Stimulated activated CD8-positive, alpha-beta memory T cell treated with anti-CD3 and anti-CD28 coated beads, Interleukin-2, amount 100 ng/mL, for 1 hour (primary cell): ENCODE data around the gene P3H3.

Experiments
- DNase-seq, 2 donors: peaks; one replicate each; pipeline ENCODE4 v3.0.0-alpha.2; 2020; ENCODE audit warnings: low read depth in 2 of 2

Gene P3H3

DNA sequence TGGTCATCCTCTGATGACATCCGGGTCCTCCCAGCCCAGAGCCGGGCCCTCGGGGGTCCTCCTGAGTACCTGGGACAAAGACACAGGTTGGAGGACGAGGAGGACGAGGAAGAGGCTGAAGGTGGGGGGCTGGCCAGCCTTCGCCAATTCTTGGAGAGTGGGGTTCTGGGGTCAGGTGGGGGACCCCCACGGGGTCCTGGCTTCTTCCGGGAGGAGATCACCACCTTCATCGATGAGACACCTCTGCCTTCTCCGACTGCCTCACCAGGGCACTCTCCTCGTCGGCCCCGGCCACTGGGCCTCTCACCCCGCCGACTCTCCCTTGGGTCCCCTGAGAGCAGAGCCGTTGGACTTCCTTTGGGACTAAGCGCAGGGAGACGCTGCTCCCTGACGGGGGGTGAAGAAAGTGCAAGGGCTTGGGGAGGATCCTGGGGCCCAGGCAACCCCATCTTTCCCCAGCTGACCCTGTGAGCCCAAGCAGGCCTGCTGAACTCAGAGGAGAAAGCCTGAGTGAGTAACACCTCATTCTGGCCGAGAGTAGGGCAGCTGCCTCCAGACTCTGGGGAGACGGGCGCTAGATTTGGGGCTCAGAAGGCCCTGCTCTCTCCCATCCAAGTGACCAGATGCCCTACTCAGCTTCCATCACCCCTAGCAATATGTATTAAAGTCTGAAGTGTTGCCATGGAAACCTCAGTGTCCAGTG lies 1.3 kb upstream of the P3H3 start:
- no peak for DNase-seq

DNA sequence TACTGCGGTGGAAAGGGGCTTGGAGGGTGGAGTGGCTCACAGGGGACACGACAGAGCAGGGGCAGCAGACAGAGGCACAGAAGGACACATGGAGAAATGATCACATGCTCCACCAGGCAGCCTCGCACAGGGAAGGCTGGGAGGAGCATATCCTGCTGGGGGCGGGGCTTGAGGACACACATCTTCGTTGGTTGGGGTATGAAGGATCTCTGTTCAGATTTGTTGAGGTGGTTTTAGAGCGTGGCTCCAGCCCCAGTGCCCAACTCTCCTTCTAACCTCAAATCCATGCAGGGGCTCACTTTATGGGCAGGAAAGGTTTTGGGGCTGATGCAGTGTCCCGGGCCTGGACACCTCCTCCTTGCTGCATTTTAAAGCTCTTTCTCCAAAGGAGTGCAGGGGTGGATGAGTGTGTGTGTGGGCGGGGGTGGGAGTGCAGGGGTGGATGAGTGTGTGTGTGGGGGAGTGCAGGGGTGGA lies 733 bp upstream of the P3H3 start:
- no peak for DNase-seq

DNA sequence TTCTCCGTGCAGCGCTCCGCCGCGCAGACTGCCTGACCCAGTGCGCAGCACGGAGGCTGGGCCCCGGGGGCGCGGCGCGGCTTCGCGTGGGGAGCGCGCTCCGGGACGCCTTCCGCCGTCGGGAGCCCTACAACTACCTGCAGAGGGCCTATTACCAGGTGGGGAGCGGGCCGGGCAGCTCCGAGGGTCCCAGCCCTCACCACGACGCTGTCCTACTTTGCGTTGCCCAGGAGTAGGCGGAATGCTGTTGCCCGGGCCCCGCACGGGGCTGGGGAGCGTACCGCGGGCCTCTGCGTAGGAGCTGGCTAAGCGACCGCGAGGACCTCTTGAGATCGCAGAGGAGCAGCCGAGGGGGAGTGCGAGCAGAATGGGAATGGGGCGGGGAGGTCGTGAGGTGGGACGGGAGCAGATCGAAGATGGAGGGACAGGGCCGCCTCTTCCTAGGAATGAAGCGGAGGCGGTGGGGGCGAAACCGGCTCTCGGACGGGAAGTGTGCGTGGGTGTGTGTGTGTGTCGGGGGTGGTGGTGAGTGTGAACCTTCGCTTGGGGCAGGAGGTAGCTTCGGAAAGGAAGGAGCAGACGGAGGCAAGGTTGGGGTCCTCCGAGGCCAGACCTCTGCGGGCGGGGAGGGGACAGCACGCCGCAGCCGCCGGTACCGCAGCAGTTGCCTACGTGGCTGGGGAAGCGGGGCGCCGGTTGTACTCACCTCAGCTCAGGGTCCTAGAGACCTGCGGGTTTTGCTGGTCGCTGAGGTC lies 751 bp downstream of the P3H3 start:
- peak in 1 of 2 donors; percentile 22 for DNase-seq

DNA sequence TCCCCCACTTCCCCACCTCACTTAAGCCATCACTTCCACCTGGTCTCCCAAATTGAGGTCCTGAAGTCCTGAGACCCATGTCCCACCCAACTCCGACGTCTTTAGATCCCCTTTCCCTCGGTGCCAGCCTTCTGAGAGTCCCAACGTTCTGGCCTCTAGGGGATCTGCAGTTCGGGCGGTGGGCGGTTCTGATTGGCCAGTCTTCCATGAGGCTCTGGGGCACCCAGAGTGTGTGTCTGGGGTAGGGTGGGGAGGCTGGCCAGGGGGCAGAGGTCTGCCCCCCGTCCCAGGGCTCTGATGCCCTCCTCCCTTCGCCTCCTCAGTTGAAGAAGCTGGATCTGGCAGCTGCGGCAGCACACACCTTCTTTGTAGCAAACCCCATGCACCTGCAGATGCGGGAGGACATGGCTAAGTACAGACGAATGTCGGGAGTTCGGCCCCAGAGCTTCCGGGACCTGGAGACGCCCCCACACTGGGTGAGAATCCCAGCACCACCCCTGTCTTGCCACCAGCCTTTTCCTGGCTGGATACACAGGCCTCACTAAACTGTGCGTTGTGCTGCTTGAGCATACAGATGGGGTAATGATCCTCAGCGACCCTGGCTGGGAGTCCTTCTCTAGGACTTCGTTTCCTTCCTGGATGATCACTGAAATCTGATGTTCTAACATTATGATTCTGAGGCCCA lies 1.5 kb downstream of the P3H3 start:
- DNase-seq: no peak

DNA sequence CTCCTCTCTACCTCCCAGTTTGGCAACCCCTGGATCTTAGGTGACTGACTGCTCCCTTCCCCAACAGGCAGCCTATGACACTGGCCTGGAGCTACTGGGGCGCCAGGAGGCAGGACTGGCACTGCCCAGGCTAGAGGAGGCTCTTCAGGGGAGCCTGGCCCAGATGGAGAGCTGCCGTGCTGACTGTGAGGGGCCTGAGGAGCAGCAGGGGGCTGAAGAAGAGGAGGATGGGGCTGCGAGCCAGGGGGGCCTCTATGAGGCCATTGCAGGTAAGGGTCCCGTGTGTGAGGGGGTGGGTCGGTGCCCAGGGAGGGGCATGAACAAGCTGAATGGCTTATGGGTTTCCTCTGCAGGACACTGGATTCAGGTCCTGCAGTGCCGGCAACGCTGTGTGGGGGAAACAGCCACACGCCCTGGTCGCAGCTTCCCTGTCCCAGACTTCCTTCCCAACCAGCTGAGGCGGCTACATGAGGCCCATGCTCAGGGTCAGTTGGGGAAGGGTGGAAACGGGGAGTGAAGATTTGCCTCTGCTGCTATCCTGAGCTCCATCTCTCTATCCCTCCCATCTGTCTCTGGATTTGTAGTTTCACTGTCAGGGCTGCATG lies 2.2 kb downstream of the P3H3 start:
- no peak for DNase-seq

DNA sequence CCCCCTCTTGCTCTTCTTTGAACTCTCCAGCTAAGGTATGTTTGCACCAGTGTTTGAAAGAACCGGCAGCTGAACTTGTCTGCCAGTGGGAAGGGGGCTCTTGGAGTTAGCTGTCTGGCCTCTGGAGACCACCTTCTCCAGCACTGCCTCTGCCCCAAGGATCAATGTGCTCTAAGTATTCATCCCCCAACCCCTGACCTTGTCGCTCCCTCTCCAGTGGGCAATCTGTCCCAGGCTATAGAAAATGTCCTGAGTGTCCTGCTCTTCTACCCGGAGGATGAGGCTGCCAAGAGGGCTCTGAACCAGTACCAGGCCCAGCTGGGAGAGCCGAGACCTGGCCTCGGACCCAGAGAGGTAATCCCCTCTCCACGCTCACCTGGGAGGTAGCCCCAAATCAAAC lies 2.8 kb downstream of the P3H3 start:
- no peak for DNase-seq

DNA sequence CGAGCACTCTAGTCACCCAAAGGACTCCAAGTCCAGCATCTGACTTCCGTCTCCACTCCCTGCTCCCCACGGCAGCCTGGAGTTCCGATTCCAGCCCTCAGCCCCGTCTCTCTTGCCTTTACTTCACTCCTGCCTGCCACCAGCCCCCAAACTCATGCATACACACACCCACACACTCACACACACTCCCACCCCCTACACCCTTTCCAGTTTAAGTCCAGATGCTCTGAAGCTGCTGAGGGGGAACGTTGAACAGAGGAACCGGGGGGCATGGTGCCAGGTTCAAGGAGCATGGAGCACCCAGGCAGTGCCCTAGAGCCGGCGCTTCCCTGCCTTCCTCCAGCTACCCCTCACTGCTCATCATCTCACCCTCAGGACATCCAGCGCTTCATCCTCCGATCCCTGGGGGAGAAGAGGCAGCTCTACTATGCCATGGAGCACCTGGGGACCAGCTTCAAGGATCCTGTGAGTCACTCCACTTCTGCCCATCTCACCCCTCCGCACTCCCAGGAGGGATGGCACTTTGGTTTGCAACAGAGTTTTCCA lies 3.3 kb downstream of the P3H3 start:
- DNase-seq: no peak

DNA sequence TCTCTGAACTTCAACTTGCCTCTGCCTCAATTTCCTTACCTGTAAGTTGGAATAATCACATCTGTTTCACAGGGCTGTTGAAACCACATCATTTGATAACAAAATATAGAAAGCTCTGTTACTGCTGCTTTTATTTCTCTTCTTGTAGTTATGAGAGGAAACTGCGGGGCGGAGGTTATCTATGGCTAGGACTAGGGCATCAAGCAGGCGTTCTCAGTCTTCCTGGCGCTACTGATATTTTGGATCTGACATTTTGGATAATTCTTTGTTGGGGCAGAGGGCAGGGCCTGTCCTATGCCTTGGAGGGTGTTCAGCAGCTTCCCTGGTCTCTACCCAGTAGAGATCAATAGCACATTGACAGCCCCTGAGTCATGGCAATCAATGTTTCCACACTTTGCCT lies 3.9 kb downstream of the P3H3 start:
- no peak for DNase-seq

DNA sequence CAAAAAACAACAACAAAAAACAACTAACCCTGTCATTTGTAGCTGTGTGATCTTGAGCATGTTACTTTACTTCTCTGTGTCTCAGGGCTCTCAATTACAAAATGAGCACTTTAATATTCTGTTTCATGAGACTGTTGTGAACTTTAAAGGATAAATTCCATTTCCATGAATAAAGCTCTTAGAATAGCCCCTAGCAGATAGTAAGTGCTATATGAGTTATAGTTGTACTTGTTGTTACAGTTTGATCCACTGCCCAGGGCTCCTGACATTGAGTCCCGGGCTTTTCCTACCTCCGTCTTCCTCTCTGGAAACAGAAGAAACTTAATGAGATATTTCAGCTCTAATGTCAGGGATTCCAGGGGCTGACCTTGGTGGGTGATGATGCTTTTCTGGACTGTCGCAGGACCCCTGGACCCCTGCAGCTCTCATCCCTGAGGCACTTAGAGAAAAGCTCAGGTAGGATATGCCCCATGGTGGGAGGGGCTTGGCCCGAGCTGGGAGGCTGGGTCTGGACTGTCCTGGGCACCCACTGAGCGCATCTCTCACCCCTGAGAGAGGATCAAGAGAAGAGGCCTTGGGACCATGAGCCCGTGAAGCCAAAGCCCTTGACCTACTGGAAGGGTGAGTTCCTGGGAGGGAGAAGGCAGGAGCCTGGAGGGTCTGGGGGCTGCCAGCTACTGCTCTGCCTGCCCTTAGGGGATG lies 5.1 kb downstream of the P3H3 start:
- no peak for DNase-seq

DNA sequence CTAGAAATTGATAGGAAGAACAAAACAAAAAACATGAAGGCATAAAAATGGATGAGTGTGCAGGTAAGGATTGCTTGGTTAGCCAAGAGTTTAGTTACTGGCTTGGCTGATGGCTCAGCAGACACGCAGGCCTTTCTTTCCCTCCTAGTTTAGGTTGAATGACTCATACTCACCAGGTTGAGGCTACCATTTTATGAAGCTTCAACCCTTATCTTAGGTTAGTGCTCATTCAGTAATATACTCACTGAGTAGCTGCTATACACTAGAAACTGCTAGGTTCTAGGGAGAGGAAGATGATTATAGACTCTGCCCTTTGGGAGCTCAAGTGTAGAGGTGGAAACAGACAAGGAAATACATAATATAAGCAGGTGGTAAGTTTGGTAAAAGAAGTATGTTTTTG lies 6.0 kb downstream of the P3H3 start:
- no peak for DNase-seq

DNA sequence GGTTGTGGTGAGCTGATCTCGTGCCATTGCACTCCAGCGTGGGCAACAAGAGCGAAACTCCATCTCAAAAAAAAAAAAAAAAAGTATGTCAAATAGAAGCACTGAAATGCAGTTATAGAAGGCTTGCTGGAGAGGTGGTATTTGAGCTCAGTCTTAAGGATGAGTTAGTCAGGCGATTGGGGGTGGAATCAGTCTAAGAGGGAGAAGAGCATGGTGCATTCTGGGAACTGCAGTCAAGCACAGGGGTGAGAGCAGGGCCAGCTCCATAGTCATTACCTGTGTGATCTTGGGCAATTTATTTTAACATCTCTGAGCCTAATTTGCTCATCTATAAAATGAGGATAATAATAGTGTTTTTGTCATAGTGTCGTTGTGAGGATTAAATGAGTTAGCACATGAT lies 6.7 kb downstream of the P3H3 start:
- no peak for DNase-seq

DNA sequence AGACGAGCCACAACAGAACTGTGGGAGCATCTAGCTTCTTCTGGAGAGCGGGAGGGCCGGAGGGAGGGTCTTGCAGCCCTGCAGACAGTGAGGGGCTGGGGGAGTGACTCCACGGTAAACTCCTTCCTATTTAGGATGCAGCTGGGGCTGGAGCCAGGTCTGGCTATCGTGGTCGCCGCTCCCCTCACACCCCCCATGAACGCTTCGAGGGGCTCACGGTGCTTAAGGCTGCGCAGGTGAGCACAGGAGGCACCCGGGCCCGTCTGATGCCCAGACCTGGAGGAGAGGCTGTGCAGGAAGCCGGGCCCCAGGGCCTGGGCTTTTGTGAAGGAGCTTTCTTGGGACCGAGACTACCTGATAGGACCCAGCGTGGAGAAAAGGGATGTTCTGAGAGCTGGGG lies 8.6 kb downstream of the P3H3 start:
- no peak for DNase-seq

DNA sequence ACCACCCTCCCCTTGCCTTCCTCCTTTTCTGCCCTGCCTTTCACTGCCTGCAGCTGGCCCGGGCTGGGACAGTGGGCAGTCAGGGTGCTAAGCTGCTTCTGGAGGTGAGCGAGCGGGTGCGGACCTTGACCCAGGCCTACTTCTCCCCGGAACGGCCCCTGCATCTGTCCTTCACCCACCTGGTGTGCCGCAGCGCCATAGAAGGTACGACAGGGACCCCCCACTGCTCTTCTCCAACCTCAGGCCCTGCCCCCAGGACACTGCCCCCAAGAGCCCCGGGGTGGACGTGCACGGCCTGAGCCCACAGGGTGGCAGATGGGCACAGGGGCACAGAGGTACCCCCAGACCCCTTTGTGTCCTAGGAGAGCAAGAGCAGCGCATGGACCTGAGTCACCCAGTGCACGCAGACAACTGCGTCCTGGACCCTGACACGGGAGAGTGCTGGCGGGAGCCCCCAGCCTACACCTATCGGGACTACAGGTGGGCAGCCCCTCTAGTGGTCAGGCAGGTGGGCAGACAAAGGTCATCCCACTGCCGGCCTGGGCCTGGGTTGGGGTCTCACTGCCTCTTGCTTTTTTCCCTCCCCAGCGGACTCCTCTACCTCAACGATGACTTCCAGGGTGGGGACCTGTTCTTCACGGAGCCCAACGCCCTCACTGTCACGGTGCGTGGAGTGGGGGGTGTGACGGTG lies 9.3 kb downstream of the P3H3 start:
- DNase-seq: no peak

DNA sequence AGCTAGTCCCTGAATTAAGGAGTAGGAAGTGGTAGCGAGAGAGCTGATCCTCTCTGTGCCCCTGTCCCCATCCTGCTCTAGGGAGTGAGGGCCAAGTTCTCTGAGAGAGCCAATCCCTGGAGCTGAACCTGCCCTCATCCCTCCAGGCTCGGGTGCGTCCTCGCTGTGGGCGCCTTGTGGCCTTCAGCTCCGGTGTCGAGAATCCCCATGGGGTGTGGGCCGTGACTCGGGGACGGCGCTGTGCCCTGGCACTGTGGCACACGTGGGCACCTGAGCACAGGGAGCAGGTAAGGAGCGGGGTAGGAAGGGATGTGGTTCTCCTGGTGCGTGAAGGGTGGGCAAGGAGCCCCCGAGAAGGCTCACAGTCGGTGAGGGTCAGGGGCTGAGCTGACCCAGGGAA lies 10.6 kb downstream of the P3H3 start:
- no peak for DNase-seq

DNA sequence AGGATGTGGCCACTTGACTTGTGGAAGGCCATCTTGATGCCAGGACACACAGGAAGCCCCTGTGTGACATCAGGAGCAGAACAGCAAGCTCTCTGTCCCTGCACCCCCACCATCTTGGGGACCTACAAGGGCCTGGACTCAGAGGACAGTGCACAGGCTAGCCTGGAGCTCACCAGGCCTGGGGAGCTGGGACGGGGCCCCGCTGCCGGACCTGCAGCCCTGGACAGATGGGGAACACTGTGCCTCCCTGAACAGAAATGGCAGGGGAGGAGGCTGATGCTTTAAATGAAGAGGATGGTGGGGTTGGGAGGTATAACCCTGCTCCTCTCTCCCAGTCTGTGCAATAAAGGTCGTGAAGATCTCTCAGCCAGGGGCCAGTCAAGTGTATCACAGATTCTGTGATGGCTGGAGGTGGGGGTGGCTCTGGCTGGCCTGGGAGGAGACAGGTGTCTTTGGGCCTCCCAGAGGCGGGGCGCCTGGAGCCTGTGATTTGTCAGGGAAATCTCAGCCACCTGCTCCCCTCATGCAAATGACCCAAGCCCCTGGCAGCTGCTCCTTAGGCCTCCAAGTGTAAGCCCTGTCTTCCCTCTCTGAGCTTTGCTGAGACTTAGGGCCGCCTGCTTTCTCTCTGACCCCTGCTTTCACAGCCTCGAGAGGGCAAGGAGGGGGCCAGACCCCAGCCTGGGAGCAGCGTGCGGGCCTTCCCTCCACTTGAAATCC lies 11.4 kb downstream of the P3H3 start:
- DNase-seq: no peak

DNA sequence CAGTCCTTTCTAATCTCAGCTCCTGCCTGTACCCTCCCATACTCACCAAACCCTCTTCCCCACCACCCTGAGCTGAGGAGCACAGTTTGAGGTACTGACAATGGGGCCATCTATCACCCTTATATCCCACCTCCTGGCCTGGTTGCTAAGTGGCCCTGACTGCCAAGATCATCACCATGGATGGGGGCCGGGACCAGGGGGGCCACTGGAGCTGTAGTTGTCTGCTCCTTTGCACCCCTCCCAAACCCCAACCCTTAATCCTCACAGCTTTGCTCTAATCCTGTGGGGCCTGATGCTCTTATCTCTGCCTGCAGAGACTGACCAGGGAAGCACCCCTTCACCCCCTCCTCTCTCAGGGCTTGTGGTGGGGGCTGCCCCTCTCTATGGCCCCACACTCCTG lies 12.1 kb downstream of the P3H3 start:
- no peak for DNase-seq

DNA sequence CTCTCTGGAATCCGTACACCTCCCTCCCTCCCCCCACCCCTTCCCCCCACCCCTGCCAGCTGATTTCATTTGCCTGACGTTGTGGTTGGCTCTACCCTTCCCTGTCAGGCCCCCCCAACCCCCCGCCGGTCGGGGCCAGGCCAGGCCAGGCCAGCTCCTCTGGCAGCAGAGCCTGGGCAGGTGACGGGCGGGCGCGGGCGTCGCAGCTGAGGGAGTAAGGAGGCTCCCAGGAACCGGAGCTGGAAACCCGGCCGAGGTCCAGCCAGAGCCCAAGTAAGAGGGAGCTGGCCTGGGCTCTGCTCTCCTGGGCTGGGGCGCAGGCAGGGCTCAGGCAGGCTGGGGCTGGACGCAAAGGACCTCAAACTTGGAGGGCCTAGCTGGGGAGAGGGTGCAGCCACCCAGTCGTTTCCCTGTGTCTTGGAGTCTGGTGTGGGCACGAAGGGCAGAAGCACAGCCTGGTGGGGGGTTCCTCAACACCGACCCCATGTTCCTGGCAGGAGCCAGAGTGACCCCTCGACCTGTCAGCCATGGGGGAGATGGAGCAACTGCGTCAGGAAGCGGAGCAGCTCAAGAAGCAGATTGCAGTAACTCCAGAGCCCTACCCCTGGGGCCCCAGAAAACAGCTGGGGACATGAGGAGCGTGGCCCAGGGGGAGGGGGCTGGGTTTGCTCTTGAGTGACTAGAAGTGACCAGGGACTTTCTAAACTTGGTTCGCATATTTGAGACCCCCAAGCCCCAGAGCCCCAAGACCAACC lies 12.7 kb downstream of the P3H3 start, which contains the start of gene GNB3:
Gene GNB3, plus strand, starts transcription at position 165 of the 755 bp plus-strand sequence. Its CDS starts 363 bp downstream, at position 528.
- no peak for DNase-seq

DNA sequence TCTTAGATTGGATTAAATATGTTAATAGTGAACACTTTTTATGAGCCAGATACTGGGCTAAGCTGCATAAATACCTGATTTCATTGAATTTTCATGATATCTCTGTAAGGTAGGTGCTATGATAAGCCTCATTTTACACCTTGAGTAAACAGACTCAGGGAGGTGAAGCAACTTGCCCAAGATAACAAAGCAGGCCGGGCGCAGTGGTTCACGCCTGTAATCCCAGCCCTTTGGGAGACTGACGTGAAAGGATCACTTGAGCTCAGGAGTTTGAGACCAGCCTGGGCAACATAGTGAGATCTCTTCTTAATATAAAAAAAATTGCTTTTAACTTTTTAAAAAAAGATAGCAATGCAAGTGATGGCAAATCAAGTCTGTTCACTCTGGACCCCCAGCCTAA lies 13.9 kb downstream of the P3H3 start:
- no peak for DNase-seq

DNA sequence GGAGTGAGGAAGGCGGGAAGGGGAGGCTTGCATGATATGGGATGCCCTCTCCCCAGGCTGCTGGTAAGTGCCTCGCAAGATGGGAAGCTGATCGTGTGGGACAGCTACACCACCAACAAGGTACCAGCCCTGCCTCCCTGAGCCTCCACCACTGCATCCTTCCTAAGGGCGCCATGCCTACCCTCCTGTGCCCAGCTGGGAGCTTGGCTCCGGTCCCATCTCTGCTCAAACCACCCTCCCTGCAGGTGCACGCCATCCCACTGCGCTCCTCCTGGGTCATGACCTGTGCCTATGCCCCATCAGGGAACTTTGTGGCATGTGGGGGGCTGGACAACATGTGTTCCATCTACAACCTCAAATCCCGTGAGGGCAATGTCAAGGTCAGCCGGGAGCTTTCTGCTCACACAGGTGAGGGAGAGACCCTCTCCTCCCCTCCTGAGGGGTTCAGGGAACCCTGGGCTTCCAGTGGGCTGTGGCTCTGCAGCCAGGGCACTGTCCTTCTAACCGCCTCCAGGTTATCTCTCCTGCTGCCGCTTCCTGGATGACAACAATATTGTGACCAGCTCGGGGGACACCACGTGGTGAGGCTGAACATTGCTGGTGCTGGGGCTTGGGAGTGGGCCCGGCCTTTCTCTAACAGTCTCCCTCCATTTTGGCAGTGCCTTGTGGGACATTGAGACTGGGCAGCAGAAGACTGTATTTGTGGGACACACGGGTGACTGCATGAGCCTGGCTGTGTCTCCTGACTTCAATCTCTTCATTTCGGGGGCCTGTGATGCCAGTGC lies 15.1 kb downstream of the P3H3 start:
- no peak for DNase-seq
